Embryonic facial prominence (tissue), 1 donor: ENCODE results near the gene KCTD21.

ENCODE experiments used
- DNase-seq: peaks from one replicate; pipeline ENCODE4 v3.0.0-alpha.2; 2016; ENCODE audit errors: extremely low spot score

Gene KCTD21

GRCh38 chr11:78219493-78220217, 31.2 kb upstream of the KCTD21 start:
- no peak for DNase-seq

DNA sequence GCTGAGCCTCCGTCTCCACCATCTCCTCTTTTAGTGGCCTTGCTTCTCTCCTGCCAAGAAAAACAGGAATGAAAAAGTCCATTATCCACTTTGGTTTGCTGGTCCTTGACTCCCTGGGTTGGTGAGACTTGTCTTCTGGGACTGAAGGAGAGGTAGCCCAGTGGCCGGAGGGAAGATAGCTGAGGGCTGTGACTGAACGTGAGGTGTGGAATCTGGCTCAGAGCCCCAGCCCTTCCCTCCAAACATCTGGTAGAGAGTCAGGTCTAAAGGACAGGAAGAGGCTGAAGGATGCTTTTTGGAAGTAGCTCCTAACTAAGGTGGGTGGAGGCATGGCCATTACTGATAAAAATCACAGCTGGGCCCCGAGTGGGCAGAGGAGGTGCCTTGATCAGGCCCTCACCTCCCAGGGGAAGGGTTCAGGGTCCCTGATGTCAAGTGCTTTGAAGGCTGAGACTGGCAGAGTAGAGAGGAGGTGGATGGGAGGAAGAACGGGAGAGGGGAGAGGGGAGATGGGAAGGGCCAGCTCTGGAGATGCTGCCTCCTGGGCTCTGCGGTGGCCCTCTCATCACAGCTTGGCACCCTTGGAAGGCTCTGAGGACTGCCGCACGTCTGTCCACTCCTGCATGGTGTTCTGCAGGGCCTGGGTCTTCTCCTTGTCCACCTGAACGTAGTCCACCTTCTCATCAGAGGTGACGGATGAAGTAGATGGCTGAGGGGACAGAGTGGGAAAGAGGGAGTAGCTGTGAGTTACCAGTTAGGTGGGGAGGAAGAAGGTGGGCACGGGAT, 30.5 kb upstream of the KCTD21 start:
- no peak for DNase-seq

GRCh38 chr11:78217650-78218541, 29.5 kb upstream of the KCTD21 start:
- DNase-seq = no peak

GRCh38 chr11:78216571-78217287, 28.3 kb upstream of the KCTD21 start:
- no peak for DNase-seq

DNA sequence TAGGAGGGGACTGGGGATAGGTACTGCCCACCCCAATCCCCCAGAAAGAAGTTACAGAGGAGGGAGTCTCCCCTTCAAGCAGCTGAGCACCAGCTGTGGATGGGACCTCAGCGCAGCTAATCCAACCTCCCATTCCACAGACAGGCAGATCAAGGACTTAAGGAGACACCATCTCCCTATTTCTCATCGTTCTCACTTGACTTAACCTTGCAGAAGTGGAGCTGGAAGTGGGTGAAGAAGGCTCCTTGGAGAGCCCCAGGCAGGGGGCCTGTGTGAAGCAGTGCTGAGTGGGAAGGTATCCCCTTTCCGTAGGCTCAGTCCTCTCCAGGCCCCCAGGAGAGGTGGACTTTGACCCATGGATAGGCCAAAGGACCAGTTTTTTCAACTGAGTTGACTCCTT, 27.6 kb upstream of the KCTD21 start:
- DNase-seq = no peak

GRCh38 chr11:78214331-78215194, 26.1 kb upstream of the KCTD21 start:
- DNase-seq = no peak

DNA sequence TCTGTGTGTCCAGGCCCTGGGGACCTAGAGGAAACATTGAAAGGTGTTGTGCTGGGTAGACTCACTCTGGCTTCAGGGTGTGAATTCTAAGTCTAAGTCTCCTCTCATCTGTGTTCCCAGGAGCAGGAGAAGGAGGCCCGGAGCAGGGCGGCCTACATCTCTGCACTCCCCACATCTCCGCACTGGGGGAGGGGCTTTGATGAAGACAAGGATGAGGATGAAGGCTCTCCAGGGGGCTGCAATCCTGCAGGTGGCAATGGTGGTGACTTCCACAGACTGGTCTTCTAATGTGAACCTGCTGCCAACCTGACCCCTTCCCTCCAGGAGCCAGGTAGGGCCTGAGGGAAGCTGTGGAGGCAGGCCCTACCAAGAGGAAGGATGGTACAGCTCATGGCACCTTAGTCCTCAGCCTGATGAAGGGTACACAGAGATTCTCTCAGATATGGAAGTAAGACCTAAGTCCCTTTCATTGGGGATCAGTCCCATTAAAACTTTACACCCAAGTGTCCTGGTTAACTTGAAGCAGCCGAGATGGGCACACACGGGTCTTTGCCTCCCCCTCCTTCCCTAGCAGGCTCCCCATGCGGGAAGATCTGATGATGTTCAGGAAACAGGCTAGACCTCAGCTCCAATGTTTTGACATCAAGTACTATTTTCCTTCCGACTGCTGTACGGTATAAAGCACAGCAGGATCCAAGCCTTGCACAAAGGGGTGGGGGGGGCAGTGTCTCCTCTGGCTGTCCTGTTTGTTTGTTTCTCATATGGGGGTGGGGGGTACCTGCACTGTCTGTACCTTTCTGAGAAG, 25.3 kb upstream of the KCTD21 start:
- no peak for DNase-seq

DNA sequence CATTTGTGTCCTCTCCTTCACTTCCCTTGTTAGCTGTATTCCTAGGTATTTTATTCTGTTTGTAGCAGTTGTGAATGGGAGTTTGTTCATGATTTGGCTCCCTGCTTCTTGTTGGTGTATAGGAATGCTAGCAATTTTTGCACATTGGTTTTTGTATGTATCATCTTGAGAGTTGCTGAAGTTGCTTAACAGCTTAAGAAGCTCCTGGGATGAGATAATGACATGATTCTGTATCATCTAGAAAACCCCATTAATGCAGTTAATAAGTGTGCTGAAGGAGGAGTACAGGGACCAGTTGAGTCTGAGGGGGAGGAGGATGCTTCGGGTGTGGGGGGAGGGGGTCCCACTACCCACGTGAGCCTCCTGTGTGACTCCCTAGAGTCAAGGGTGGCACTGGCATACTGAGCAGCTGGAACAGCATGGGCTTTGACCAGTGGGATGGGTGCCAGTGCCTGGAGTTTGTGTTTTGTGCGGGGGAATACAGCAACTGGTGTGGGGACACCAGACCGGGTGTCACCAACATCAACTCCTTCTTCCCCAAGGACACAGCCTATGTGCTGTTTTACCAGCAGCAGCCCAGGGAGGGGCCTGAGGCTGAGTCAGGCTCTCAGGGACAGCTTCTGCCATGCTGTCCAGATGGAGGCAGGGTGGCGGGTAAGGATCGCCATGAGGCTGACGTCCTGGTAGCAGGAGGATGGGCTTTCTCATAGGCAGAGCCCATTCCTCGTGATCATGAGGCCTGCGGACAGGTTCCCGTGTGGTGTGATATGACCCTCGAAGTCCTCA, 24.4 kb upstream of the KCTD21 start:
- DNase-seq = no peak

GRCh38 chr11:78211565-78211964, 23.1 kb upstream of the KCTD21 start:
- DNase-seq = no peak

GRCh38 chr11:78210000-78210608, 21.7 kb upstream of the KCTD21 start:
- DNase-seq = no peak

DNA sequence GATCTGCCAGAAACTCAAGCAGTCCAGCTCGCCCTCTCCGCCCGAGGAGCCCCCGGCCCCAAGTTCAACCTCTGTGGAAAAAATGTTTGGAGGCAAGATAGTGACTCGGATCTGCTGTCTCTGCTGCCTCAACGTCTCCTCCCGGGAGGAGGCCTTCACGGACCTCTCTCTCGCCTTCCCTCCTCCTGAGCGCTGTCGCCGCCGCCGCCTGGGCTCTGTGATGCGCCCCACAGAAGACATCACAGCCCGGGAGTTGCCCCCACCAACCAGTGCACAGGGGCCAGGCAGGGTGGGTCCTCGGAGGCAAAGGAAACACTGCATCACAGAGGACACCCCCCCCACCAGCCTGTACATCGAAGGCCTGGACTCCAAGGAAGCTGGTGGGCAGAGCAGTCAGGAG, 21.1 kb upstream of the KCTD21 start:
- DNase-seq = no peak

GRCh38 chr11:78208257-78209165, 20.1 kb upstream of the KCTD21 start:
- DNase-seq = no peak

DNA sequence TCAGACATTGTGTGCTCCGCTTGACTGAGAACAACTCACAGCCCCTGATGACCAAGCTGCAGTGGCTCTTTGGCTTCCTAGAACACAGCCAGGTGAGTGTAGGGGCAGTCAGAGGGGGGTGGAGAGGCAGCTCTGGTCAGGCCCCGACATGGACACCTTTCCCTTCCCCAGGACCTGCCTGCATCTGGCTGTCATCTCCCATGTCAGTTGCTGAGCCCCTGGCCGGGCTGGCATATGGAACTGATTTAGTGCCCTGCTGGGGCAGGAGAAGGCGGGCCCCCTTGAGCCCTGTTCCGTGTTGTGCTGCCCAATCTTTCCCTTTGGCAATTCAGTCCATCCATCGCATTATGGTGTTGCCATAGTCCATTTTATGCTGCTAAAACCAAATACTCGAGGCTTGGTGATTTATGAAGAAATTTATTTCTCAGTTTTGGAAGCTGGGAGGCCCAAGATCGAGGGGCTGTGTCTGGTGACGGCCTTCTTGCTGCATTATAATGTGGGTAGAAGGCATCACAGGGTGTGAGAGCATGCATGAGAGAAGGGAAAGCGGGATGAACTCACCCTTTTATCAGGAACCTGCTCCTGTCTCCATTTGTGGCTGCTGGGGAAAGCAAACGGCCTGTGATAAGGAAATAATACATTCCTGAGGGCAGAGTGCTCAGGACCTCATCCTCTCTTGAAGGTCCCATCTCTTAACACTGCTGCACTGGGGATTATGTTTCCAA, 19.3 kb upstream of the KCTD21 start:
- no peak for DNase-seq

DNA sequence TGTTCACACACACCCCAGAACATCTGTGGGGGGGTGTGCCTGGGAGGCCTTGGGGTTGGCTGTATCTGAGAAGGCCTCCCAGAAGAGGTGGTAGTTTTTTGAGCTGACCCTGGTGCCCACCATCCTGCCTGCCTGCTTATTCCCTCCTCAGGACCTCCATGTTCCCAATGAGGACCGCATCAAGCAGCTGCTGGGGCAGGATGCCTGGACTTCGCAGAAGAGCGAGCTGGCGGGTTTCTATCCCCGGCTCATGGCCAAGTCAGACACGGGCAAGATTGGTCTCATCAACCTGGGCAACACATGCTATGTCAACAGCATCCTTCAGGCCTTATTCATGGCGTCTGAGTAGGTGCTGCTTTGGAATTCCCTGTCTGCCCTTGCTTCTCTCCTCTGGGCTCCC, 17.3 kb upstream of the KCTD21 start:
- DNase-seq = no peak

DNA sequence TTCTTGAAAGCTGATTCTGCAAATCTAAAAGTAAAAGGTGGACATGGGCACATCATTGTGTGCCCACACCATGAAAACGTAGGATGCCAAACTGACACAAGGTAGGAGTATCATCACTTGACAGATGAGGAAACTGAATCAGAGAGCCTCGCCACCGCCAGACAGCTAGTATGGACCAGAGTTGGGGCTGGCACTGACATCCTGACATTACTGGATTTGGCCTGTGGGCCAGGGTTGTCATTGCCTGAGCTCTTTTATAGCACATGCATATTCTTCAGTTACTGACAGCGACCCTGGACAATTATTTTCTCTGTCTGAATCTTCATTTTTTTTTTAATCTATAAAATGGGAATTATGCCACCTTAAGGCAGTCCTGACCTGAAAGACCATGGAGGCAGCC, 16.8 kb upstream of the KCTD21 start:
- no peak for DNase-seq

DNA sequence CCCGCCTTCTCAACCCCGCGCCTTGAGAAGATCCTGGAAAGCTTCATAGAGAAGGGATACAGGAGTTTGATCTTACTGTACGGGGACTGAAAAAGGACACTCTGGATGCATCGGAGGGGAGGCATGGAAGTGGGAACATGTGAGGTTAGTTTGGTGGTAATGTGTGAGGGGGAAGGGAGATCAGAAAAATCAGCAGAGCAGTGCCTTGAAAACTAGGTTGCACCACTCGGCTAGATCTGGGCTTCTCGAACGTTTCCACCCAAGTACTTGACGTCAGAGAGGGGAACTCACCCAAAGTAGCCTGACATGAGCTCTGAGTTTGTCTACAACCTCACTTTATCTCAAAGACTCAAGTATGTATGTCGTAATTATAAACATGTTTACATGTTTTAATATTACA, 14.8 kb upstream of the KCTD21 start:
- DNase-seq = no peak

- DNase-seq = no peak
Measured at GRCh38 chr11:78202733-78203167, 14.3 kb upstream of the KCTD21 start.
